Measurements from ENCODE around the gene MOB1A.
"Not testable (repeated sequence)": the region's sequence is repeated elsewhere in the genome, so short reads cannot be mapped to it uniquely, and the experiment has no call there.

The MOB1A gene

DNA sequence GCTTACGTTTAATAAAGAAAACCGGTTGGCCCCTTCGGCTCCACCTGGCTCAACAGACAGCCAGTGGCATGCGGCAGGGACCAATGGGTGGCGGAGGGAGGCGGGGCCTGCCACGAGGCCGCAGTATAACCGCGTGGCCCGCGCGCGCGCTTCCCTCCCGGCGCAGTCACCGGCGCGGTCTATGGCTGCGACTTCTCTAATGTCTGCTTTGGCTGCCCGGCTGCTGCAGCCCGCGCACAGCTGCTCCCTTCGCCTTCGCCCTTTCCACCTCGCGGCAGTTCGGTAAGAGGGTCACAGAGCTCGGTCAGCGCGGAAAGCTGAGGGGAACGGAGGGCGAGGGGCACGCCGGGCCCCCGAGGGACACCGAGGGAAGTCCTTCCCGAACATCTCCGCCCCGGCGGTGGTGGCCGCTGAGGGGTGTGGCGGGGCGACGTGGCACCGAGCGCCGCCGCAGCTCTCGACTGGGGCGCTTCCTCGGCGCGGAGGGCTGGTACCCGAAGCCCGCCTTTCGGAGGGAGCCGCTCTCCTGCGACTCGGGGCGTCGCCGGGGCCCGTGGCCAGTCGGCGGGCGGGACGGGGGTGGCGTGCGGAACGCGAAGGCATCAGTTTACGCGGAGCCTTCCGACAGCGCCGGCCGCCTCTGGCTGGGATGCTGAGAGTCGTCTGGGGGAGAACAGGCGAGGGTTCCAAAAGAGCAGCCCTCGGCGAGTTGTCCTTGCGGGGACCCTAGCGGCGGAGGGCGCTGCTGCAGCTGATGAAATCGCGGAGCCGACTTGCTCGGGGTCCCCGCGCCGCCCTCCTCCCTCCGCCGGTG, 20.0 kb upstream of the MOB1A start, which contains the start of gene MTHFD2:
Gene MTHFD2 (plus strand): TSS at position 155 of the 814 bp plus-strand sequence. CDS start 27 bp downstream, at position 182.
- DNase-seq = peak; percentile 94

GRCh38 chr2:74198023-74198460, 19.4 kb upstream of the MOB1A start:
- no peak for DNase-seq

- no peak for DNase-seq
Observed at GRCh38 chr2:74197049-74197448, 18.4 kb upstream of the MOB1A start.

- DNase-seq = no peak
Observed at GRCh38 chr2:74194799-74195198, 16.1 kb upstream of the MOB1A start.

DNA sequence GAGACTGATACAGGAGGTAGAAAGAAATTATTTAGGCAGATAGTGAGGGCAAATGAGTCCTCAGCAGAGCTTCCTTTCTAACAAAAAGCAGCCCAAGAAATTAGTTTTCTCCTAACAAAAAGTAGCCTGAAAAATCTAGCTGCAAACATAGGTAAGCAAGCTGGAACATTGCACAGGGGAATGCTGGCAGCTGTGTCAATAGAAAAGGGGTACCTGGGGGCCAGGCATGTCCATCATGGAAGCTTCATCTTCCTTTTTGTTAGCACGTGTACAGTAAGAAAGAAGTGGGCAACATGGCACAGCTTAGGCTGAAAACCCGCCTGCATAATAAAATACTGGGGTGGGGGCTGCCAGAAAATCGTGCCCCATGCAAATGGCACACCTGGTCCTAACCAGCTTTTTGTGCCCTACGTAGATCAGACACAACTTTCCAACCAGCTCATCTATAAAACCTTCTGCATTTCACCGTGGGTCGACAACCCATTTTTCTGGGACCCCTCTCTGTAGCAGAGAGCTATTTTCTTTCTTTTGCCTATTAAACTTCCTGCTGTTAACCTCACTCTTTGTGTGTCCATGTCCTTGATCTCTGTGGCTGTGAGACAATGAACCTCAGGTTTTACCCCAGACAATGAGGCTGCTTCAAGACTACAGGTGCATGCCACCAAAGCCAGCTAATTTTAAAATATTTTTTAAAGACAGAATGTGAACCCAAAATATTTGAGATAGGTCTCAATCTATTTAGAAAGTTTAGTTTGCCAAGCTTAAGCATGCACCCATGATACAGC, 13.1 kb upstream of the MOB1A start:
- no peak for DNase-seq

- no peak for DNase-seq
Observed at GRCh38 chr2:74188696-74189095, 10.0 kb upstream of the MOB1A start.

DNA sequence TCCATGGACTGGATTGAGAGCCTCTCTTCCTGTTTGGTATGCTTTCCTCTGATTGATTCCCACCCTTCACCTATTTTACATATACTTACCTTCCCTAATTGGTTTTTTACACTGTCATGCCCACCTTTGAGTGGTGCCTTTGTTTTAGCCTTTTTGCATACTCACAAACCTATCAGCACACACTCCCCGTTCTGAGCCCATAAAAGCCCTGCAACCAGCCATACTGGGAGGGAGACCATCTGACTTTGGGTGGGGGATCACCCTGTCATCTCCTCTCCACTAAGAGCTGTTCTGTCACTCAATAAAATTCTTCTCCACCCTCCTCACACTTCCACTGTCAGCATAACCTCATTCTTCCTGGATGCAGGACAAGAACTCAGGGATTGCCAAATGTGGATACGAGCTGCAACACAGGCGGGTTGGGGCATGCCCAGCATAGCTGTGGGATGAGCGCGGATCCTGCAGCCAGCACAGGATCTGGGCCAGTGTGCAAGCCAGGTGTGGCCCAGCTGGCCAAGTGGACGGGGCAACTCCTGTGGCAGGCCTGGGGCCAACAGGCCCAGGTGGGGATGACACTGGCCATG, 9.4 kb upstream of the MOB1A start:
- DNase-seq = no peak

DNA sequence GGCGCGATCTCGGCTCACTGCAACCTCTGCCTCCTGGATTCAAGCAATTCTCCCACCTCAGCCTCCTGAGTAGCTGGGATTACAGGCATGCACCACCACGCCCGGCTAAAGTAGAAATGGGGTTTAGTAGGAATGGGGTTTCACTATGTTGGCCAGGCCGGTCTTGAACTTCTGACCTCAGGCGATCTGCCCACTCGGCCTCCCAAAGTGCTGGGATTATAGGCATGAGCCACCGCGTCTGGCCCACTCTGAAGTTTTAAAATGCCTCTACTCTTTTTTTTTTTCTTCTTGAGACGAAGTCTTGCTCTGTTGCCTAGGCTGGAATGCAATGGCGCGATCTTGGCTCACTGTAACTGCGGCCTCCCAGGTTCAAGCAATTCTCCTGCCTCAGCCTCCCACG, 8.0 kb upstream of the MOB1A start:
- DNase-seq = not testable (repeated sequence)

- DNase-seq = peak; percentile 64
Observed at GRCh38 chr2:74186038-74186437, 7.4 kb upstream of the MOB1A start.

GRCh38 chr2:74183878-74184277, 5.2 kb upstream of the MOB1A start:
- no peak for DNase-seq

- DNase-seq = peak; percentile 43
Observed at GRCh38 chr2:74181739-74182138, 3.1 kb upstream of the MOB1A start.

DNA sequence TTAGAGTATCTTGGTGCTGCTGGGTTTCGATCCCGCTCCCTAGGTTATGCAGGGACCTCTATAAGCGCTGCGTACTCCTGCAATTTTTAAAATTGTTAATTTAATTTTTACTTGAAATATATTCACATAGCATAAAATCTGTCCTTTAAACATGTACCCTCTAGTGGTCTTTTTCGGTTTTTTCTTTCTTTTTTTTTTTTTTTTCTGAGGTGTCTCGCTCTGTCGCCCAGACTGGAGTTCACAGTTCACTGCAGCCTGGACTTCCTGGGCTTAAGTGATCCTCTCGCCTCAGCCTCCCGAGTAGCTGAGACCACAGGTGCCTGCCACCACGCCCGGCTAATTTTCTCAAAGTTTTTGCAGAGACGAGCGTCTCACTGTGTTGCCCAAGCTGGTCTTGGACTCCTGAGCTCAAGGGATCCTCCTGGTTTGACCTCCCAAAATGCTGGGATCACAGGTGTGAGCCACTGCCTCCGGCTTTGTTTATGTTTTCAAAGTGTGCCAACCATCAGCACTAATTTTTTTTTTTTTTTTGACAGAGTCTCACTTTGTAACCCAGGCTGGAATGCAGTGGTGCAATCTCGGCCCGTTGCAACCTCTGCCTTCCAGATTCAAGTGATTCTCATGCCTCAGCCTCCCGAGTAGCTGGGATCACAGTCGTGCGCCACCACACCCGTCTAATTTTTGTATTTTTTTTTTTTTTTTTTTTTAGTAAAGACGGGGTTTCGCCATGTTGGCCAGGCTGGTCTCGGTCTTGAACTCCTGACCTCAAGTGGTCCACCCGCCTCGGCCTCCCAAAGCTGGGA, 585 bp upstream of the MOB1A start:
- no peak for DNase-seq

DNA sequence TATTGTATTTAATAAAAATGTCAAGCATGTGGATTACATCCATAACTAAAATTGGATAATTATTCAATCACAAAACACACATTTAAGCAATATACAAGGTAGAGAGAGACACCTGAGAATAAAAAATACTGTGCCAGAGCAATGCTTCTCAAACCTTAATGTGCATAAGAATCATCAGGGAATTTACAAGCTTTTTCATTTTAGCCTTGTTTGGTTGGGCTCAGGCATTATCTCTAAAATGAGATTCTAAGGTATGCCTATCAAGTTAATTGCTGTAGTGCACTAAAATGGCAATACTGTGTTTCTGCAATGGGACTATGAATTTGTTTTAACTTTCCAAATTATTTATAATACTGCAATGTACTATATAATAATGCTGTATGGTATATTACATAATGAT, 983 bp downstream of the MOB1A start:
- no peak for DNase-seq

DNA sequence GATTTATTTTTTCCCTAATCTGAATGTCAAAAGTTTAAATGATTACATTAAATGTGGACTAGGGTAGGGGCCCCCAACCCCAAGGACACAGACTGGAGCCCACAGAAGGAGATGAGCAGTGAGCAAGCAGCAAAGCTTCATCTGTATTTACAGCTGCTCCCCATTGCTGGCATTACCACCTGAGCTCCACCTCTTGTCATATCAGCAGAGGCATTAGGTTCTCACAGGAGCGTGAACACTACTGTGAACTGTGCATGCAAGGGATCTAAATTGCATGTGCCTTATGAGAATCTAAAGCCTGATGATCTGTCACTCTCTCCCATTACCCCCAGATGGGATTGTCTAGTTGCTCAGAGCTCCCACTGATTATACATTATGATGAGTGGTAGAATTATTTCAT, 3.8 kb downstream of the MOB1A start:
- DNase-seq = no peak

GRCh38 chr2:74168739-74169138, 9.9 kb downstream of the MOB1A start:
- DNase-seq = no peak

DNA sequence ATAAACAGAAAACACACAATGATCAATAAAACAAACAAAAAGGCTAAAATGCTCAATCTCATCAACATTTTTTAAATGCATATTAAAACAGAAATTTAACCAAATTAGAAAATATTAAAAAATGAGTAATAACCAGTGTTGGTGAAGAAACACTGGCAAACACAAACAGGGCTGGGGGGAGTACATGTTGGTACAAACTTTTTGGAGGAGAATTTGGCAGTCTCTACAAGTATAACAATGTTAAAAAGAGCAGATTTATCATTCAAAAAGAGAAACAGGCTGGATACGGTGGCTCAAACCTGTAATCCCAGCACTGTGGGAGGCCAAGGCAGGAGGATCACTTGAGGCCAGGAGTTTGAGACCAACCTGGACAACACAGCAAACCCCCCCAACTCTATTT, 13.9 kb downstream of the MOB1A start:
- no peak for DNase-seq

DNA sequence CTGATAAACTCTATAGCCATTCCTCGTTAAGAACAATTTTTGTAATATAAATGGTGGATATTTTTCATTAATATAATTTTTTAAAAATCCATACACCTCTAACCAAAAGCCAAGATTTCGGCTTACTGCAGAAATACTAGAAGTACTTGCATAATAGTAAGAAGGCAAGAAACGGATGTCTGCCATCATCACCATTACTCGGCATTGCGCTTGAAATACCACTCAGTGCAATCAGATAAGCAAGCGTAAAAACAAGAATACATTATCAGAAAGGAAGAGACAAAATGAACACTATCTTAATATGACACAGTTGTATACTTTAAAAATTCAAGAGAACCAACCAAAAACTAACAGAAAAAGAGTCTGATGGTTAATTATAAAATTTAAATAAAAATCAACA, 15.7 kb downstream of the MOB1A start:
- DNase-seq = no peak

- DNase-seq = no peak
Observed at GRCh38 chr2:74155830-74156229, 22.8 kb downstream of the MOB1A start.

DNA sequence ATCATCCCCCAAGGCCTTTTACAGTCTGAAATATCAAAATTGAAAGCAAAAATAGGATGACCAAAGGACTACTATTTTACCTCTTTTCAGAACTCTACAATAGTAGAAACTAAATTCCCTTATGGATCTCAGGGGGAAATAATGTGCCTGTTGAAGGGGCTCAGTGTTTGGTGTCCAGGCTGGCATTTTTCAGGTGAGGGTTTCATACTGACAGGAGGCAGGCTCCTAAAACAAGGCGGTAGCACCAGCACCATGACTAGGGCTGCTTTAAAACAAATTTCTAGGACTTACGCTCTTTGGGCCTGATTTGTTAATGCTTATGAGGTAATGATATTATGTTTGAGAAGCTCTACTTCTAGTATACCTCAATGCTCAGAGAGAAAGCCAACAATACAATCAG, 25.7 kb downstream of the MOB1A start:
- DNase-seq = no peak

GRCh38 chr2:74149570-74150319, 28.9 kb downstream of the MOB1A start:
- no peak for DNase-seq

DNA sequence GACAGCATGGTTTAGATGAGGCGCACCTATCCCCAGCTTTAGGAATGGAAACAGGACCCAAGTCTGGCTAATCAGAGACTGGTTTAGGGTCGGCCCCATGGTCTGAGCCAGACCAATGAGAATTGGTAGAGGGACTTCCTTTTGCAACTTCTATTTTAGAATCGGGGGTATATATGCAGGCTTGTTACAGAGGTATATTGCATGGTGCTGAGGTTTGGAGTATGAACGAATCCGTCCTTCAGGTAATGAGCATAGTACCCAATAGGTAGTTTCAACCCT, 29.5 kb downstream of the MOB1A start:
- no peak for DNase-seq
